Measurements from ENCODE around the gene MAS1. TPM values are rescaled to one million over a fixed set of nuclear protein-coding genes. Genes with fewer than 3 reads are reported as not detected.
A peak's percentile ranks its signal among the peaks of the same experiment; 100 is the strongest.

MAS1 gene
- total and polyA plus RNA-seq, 8 donors = under 0.01 TPM; not detected in 7

GRCh38 chr6:159886270-159886669 lies 4.5 kb upstream of the MAS1 start:
- Histone ChIP-seq H3K27me3 (no peaks in the 10 kb centered on the region), H3K9me3 (no peaks in the 10 kb centered on the region), H3K4me1 (no peaks in the 10 kb centered on the region), H3K27ac (no peak overlapping the region), H3K4me3 (no peak overlapping the region), H3K36me3 (no peaks in the 10 kb centered on the region)
- DNase-seq (no peak), ATAC-seq (no peak), FAIRE-seq (no peak)
- 90 to 91% methylated on average over 3 of the region's 3 CpGs for WGBS, 2 donors
- intact Hi-C loops (cut with DNase I) = no loop called here
- no peak for TF ChIP-seq CTCF (IDR thresholded peaks at IDR 0.05)

- no peak for TF ChIP-seq CTCF (IDR thresholded peaks at IDR 0.05)
- H3K27me3 ChIP-seq = no peaks in the 10 kb centered on the region
- H3K27ac ChIP-seq = no peak overlapping the region
- H3K4me3 ChIP-seq = no peak overlapping the region
- H3K4me1 ChIP-seq = no peaks in the 10 kb centered on the region
- ATAC-seq = no peak
- intact Hi-C loops (cut with DNase I) = no loop called here
- no peak for FAIRE-seq
- no peaks in the 10 kb centered on the region for H3K36me3 ChIP-seq
- 75 to 76% methylated on average over 7 of the region's 7 CpGs for WGBS, 2 donors
- no peak for DNase-seq
- no peaks in the 10 kb centered on the region for H3K9me3 ChIP-seq
These were observed 3.6 kb upstream of the MAS1 start for GRCh38 chr6:159887146-159887545.

GRCh38 chr6:159887761-159888160 lies 3.0 kb upstream of the MAS1 start:
- no peaks in the 10 kb centered on the region for H3K4me1 ChIP-seq
- TF ChIP-seq CTCF (IDR thresholded peaks at IDR 0.05) = no peak
- H3K4me3 ChIP-seq = no peak overlapping the region
- H3K27me3 ChIP-seq = no peaks in the 10 kb centered on the region
- no peak for FAIRE-seq
- H3K36me3 ChIP-seq = no peaks in the 10 kb centered on the region
- DNase-seq = no peak
- intact Hi-C loops (cut with DNase I) = no loop called here
- H3K9me3 ChIP-seq = no peaks in the 10 kb centered on the region
- WGBS, 2 donors = 68% methylated on average over 6 of the region's 6 CpGs
- H3K27ac ChIP-seq = no peak overlapping the region
- ATAC-seq = no peak

- no peak for TF ChIP-seq CTCF (IDR thresholded peaks at IDR 0.05)
- no peak overlapping the region for H3K27ac ChIP-seq
- H3K27me3 ChIP-seq = no peaks in the 10 kb centered on the region
- DNase-seq (no peak), FAIRE-seq (no peak), ATAC-seq (no peak)
- no peak overlapping the region for H3K4me3 ChIP-seq
- 91 to 93% methylated on average over 7 of the region's 7 CpGs for WGBS, 2 donors
- H3K4me1 ChIP-seq = no peaks in the 10 kb centered on the region
- intact Hi-C loops (cut with DNase I) = no loop called here
- H3K36me3 ChIP-seq = no peaks in the 10 kb centered on the region
- no peaks in the 10 kb centered on the region for H3K9me3 ChIP-seq
These were observed 587 bp upstream of the MAS1 start for GRCh38 chr6:159890201-159890600.

GRCh38 chr6:159892053-159892452 lies 1.3 kb downstream of the MAS1 start:
- intact Hi-C loops (cut with DNase I) = no loop called here
- H3K4me3 ChIP-seq = no peak overlapping the region
- no peaks in the 10 kb centered on the region for H3K36me3 ChIP-seq
- peaks cover 0 to 3% (median 0%) of the 10 kb centered on the region in 3 donors for H3K4me1 ChIP-seq
- H3K27ac ChIP-seq = no peak overlapping the region
- no peak for TF ChIP-seq CTCF (IDR thresholded peaks at IDR 0.05)
- H3K9me3 ChIP-seq = no peaks in the 10 kb centered on the region
- 48 to 60% methylated on average over 4 of the region's 4 CpGs for WGBS, 2 donors
- ATAC-seq (peak; percentile 38 to 69 (median 47)), FAIRE-seq (no peak), DNase-seq (peak in 1 of 6 donors; percentile 15)
- no peaks in the 10 kb centered on the region for H3K27me3 ChIP-seq

Measured in pancreas (tissue), 10 donors.